HG03025 (cell line): Measurements from ENCODE around the gene FRMD5.
"Not testable (repeated sequence)": the region's sequence is repeated elsewhere in the genome, so short reads cannot be mapped to it uniquely, and the experiment has no call there.

Experiments used
- ATAC-seq: cut with Tn5 transposase; IDR thresholded peaks from one replicate; pipeline ENCODE4 v1.9.1; 2021; ENCODE audit warnings: mild to moderate bottlenecking, moderate library complexity; ENCODE audit not compliant: unreplicated experiment, low FRiP score

FRMD5 gene

DNA sequence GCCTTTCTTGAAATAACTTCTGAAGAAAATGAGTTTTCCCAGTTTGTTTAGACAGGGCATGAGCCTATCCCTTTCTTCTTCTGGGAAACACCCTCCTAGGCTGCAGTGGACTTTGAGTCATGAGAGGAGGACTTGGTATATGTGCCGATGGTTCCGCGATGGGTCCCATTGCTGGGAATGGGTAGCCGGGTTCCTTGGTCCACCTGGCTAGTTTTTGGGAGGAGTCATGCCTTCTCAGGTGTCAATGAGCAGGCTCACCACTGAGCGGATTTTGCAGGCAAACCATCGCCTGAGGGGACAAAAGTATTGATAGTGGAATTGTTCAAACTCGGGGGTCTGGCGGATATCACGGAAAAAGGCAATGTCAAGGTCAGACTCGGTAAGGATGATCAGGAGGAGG lies 321.4 kb downstream of the FRMD5 start:
- ATAC-seq, result no peak

DNA sequence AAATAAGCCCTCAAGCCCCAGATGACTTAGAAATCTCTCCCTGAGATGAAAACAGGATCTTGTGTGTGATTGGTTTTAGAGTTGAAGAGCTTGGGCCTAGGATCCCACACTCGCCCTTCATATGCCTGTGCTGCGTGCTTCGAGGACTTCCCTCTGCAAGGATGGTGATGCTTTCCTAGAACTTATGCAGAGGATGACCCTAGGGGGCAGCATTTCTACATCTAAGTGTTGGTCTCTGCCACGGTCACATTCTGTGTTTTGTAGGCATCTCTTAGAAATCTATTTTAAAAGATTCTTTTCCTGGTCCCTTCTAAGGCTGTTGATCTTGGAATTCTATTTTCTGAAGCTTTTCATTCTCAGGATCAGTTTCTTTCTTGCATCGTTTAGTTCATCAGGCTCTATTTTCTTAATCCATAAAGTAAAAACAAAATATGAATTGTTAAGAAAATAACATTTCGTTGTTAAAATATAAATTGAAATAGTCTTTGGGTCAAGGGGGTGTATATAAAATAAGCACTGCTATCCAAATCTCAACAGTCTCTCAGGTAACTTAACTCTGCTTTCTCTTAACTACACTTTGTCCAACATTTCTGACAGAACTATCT lies 322.6 kb downstream of the FRMD5 start:
- ATAC-seq, result no peak

DNA sequence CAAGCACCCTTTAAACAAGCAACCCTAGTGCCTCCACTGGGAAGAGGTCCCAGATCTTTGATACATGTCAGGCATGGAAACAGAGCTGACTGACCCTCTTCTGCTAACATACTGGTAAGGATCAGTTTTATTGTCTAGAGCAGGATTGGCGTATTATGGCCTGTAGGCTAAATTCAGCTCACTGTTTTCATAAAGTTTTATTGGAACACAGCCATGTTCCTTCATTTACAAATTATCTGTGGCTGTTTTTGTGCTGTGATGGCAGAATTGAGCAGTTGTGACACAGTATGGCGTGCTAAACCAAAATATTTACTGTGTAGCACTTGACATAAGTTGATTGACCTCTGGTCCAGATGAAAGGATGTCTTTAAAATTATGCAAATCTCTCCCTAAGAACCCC lies 323.2 kb downstream of the FRMD5 start:
- no peak for ATAC-seq

DNA sequence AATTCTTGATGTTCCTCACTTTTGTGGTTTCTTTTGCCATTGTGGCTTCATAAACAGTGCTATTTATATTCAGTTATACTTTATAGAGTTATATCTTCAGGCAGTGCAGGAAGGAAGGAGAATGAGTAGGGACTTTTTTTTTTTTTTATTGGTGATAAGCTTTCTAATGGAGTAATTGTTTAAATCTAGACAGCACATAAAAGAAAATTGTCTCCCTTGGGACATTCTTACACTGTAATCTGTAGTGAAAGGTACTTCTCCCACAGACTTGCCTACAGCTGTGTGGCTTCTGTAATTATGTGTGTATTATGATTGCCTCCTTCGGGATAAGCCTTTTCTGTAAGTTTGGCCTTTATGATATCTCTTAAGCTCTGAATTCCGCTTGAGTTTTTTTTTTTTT lies 326.7 kb downstream of the FRMD5 start:
- ATAC-seq, result no peak

DNA sequence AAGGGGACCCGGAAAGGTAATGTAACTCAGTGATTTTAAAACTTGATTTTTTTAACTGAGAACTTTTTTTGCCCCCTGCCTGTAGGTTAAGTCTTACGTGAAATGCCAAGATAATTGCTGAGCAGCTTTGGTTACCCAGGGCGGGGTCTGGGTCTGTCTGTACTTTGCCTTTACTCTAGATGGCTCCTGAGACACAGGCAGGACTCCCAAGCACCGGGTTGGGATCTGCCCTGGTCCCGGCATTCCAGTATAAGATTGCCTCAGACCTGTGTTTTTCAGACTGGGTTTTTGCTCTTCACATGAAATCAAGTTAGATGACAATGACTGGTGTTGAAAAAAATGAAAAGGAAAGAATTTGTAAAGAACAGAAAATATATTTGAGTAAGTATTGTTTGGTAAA lies 328.0 kb downstream of the FRMD5 start:
- ATAC-seq, result no peak

DNA sequence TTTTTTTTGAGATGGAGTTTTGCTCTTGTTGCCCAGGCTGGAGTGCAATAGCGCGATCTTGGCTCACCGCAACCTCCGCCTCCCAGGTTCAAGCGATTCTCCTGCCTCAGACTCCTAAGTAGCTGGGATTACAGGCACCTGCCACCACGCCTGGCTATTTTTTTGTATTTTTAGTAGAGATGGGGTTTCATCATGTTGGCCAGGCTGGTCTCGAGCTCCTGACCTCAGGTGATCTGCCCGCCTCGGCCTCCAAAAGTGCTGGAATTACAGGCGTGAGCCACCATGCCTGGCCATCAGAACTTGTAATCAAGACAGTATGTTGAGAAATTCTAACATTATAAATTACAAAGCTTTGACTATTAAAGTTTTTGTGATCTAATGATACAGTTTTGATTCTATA lies 328.4 kb downstream of the FRMD5 start:
- not testable (repeated sequence) for ATAC-seq

DNA sequence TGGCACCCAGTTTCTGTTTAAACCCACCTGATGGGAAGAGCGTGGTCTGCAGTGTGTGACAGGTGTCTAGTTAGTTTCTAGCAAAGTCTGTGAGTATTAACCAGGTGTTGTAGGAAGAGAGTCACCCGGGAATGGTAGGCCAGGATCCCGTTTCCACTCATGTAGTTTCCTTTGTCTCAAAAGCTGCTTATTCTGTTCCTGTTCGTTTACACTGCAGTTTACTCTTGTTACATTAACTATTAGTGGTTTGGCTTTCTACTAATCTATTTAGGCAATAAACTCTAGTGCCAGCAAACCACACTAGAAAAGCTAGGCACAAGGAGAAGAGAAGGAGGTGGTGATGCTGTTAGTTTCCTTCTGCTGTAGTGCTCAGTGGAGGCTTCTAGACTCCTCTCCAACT lies 335.5 kb downstream of the FRMD5 start:
- ATAC-seq, result no peak

DNA sequence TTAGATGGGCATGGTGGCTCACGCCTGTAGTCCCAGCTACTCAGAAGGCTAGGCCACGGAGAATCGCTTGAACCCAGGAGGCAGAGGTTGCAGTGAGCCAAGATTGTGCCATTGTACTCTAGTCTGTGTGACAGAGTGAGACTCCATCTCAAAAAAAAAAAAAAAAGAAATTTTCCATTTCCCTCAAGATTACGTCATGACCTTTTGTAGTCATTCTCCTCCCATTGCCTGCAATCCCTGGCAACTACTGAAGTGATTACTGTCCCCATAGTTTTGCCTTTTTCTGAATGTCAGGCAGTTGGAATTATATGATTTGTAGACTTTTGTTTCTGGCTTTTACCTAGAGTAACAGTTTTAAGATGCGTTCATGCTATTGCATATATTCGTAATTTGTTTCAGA lies 340.3 kb downstream of the FRMD5 start:
- ATAC-seq, result no peak

DNA sequence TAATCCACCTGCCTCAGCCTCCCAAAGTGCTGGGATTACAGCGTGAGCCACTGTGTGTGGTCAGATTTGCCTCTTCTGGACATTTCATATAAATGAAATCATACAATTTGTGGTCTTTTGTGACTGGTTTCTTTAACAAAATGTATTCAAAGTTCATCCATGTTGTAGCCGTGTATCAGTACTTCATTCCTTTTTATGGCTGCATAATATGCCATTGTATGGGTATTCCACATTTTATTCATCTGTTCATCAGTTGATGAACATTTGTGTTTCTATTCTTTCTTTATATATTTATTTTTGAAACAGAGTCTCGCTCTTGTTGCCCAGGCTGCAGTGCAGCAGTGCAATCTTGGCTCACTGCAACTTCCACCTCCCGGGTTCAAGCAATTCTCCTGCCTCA lies 342.5 kb downstream of the FRMD5 start:
- ATAC-seq, result no peak

DNA sequence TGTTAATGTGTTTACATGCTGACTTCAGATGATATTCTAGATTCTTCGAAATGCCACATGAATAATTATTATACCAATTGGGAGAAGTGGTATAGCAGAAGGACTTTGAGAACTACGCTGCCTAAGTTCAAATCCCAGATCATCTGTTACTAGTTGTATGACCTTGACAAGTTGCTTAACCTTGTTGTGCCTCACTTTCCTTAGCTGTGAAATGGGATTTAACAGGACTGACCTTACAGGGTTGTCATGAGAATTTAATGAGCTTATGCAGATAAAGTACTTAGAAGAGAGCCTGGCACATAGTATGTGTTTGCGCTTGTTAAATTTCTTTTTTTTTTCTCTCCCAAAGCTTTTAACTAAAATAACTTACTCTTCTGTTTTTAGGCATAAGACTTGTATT lies 343.8 kb downstream of the FRMD5 start:
- ATAC-seq, result no peak

DNA sequence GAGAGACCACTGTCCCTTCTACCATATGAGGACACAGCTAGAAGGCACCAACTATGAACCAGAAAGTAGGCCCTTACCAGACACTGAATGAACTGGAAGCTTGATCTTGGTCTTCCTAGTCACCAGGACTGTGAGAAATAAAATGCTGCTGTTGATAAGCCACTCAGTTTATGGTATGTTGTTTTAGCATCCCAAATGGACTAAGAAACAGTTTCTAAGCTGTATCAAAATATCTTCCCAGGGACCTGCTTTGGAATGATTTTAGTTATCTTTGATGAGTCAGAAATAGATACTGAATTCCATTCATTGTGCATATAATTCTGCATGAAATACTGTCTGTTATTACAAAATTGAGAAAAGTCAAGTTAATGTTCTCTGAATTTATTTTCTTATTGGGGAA lies 349.6 kb downstream of the FRMD5 start:
- ATAC-seq, result no peak

DNA sequence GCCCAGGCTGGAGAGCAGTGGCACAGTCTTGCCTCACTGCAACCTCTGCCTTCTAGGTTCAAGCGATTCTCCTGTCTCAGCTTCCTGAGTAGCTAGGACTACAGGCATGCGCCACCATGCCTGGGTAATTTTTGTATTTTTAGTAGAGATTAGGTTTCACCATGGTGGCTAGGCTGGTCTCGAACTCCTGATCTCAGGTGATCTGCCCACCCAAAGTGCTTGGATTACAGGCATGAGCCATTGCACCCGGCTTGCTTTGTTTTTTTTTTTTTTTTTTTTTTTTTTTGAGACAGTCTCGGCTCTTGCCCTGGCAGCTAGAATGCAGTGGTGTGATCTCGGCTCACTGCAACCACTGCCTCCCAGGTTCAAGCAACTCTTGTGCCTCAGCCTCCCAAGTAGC lies 362.6 kb downstream of the FRMD5 start:
- ATAC-seq, result not testable (repeated sequence)

DNA sequence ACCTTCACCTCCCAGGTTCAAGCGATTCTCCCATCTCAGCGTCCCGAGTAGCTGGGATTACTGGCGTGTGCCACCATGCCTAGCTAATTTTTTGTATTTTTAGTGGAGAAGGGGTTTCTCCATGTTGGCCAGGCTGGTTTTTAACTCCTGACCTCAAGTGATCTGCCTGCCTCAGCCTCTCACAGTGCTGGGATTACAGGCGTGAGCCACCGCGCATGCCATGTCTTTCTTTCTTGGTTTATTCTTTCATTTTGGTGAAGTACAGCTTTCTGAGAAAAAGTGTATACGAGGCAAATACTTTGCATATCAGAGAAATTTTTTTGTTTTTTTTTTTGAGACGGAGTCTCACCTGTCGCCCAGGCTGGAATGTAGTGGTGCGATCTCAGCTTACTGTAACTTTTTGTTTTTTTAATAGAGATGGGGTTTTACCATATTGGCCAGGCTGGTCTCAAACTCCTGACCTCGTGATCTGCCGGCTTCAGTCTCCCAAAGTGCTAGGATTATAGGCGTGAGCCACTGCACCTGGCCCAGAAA lies 363.5 kb downstream of the FRMD5 start:
- not testable (repeated sequence) for ATAC-seq

DNA sequence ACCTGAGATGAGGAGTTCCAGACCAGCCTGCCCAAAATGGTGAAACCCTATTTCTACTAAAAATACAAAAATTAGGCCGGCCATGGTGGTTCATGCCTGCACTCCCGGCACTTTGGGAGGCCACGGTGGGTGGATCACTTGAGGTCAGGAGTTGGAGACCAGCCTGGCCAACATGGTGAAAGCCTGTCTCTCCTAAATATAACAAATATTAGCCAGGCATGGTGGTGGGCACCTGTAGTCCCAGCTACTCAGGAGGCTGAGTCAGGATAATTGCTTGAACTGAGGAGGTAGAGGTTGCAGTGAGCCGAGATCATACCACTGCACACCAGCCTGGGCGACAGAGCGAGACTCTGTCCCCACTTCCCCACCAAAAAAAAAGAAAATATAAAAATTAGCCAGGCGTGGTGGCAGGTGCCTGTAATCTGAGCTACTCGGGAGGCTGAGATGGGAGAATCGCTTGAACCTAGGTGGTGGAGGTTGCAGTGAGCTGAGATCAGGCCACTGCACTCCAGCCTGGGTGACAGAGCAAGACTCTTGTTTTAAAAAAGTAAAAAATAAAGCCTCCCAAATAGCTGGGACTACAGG lies 364.3 kb downstream of the FRMD5 start:
- ATAC-seq, result not testable (repeated sequence)

DNA sequence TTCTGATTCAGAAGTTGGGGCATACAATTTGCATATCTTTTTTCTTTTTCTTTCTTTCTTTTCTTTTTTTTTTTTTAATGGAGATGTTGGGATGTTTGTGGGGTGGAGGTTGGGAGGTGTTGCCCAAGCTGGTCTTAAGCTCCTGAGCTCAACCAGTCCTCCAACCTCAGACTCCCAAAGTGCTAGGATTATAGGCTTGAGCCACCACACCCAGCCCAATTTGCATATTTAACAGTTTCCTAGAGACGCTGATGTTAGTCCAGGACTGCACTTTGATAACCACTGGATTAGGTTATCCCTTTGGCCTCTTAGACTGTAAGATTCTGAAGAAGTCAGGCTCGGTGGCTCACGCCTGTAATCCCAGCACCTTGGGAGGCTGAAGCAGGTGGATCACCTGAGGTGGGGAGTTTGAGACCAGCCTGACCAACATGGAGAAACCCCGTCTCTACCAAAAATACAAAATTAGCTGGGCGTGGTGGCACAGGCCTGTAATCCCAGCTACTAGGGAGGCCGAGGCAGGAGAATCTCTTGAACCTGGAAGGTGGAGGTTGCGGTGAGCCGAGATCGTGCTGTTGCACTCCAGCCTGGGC lies 365.0 kb downstream of the FRMD5 start:
- not testable (repeated sequence) for ATAC-seq

DNA sequence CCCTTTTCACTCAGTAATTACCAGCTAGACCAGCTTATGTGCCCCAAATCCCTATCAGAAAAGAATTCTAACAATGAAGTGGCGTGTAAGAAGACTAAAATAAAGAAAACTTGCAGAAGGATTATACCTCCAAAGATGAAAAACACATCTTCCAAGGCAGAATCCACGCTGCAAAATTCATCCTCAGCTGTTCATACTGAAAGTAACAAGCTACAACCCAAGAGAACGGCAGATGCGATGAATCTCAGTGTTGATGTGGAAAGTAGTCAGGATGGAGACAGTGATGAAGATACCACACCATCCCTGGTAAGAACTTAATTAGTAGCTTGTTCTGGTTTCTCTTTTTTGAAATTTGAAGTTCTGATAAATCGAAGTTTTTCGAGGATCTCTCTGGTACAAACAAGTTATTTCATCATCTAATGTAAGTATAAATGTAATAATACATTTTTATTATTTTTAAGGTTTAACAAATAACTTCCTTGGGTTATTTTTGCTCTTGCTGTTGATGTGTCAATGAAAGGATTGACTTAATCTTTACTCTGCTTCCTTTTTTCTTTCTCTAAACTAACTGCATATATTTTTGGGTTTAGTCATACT lies 366.9 kb downstream of the FRMD5 start:
- no peak for ATAC-seq

DNA sequence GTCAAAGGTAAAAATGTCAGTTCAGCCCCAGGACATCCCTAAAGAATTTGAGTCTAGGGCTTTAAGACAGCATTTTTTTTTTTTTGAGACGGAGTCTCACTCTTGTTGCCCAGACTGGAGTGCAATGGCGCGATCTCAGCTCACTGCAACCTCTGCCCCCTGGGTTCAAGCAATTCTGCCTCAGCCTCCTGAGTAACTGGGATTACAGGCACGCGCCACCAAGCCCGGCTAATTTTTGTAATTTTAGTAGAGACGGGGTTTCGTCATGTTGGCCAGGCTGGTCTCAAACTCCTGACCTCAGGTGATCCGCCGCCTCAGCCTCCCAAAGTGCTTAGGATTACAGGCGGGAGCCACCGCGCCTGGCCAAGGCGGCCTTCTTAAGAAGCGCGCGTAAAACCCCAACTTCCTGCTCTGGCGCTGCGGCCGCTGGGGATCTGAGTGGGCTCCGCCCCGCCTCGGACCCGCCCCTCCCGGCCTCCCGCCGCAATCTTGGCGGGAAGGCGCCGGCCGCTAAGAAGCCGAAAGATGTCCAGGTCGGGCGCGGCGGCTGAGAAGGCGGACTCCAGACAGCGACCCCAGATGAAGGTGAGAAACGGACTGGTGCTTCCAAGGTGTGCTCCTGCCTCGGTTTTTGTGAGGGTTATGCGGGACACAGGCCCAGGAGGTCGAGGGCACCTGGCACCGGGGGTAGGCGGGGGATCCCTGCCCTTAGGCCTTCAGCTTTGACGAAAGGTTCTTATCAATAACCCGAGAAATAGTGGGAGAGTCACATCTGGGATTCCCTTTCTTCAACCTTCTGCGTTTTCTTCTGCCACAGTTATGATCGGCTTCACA lies 368.3 kb downstream of the FRMD5 start, which contains the start of gene WDR76:
Gene WDR76, plus strand, starts transcription at position 495 of the 834 bp plus-strand sequence. Its CDS starts 31 bp downstream, at position 526.
- ATAC-seq, result no peak

DNA sequence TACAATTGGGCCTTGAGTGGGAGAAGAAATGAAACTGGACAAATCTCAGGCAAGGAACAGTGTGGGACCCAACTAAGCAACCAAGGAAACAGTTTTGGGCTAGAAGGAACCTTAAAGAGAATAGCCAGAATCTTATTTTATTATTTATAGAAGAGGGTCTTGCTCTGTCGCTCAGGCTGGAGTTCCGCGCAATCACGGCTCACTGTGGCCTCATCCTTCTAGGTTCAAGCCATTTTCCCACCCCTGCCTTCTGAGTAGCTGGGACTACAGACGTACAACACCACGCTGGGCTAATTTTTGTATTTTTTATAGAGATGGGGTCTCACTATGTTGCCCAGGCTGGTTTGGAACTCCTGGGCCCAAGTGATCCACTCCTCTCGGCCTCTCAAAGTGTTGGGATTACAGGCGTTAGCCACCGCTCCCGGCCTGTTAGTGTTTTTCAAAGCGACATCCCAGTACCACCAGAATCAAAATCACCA lies 369.0 kb downstream of the FRMD5 start:
- no peak for ATAC-seq

DNA sequence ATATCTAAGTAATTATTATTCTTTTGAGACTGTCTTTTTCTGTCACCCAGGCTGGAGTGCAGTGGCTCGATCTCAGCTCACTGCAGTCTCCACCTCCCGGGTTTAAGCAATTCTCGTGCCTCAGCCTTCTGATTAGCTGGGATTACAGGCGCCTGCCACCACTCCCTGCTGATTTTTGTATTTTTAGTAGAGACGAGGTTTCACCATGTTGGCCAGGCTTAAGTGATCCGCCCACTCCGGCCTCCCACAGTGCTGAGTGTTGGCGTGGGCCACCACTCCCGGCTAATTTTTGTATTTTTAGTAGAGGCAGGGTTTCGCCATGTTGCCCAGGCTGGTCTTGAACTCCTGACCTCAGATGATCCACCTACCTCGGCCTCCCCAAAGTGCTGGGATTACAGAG lies 369.8 kb downstream of the FRMD5 start:
- not testable (repeated sequence) for ATAC-seq
